Activated T-helper 17 cell treated with anti-CD3 and anti-CD28 coated beads, Interleukin-2, amount 50 U/mL, for 72 hours (primary cell): Measurements from ENCODE around the gene SEC22C. TPM values are rescaled to one million over a fixed set of nuclear protein-coding genes. Genes with fewer than 3 reads are reported as not detected.
A peak's percentile ranks its signal among the peaks of the same experiment; 100 is the strongest.
"Not testable (repeated sequence)": the region's sequence is repeated elsewhere in the genome, so short reads cannot be mapped to it uniquely, and the experiment has no call there.

Source experiments
- ATAC-seq: fragments of 150-1000 bp; cut with Tn5 transposase; replicated peaks from 2 replicates; pipeline ENCODE4 v1.10.0; 2021; ENCODE audit warnings: mild to moderate bottlenecking, moderate library complexity
- H3K27ac Mint-ChIP-seq: one replicate; pipeline ENCODE4 v1.8.0; 2022; ENCODE audit warnings: mixed read lengths
- H3K27me3 Mint-ChIP-seq: one replicate; pipeline ENCODE4 v1.8.0; 2022; ENCODE audit warnings: mixed read lengths
- H3K36me3 Mint-ChIP-seq: one replicate; pipeline ENCODE4 v1.8.0; 2022; ENCODE audit warnings: low read depth, mild to moderate bottlenecking, mixed read lengths
- H3K4me1 Mint-ChIP-seq: one replicate; pipeline ENCODE4 v1.8.0; 2022; ENCODE audit warnings: mixed read lengths
- H3K4me3 Mint-ChIP-seq: one replicate; pipeline ENCODE4 v1.8.0; 2022; ENCODE audit warnings: mild to moderate bottlenecking, mixed read lengths
- H3K9me3 Mint-ChIP-seq: one replicate; pipeline ENCODE4 v1.8.0; 2022; ENCODE audit warnings: mixed read lengths
- total RNA-seq, 2 donors: library from RNA; stranded (reverse); gene quantifications; one replicate each; pipeline ENCODE4 v1.2.3, GENCODE V29; 2022

The SEC22C gene
- 10 to 100 TPM; 32.3 to 46.9 TPM for total RNA-seq

- H3K27ac Mint-ChIP-seq: peak within 1 kb of the TSS; percentile 93
- H3K36me3 Mint-ChIP-seq: peaks cover 30% of the 10 kb centered on the region
- peak; percentile 91 for ATAC-seq
- H3K4me3 Mint-ChIP-seq: peak within 1 kb of the TSS; percentile 93
- H3K9me3 Mint-ChIP-seq: no peaks in the 10 kb centered on the region
- no peaks in the 10 kb centered on the region for H3K27me3 Mint-ChIP-seq
- H3K4me1 Mint-ChIP-seq: peaks cover 49% of the 10 kb centered on the region
Measured at GRCh38 chr3:42581709-42582473, at the start of gene SEC22C. SEC22C (minus strand) TSS chr3:42581967; CDS start chr3:42569046, 12,921 bp downstream.

- Mint-ChIP-seq H3K4me3 (no peak overlapping the region), H3K9me3 (no peaks in the 10 kb centered on the region), H3K36me3 (peaks cover 82% of the 10 kb centered on the region), H3K27me3 (no peaks in the 10 kb centered on the region), H3K4me1 (peaks cover 36% of the 10 kb centered on the region), H3K27ac (no peak overlapping the region)
- ATAC-seq: no peak
Measured at GRCh38 chr3:42613462-42613861, 31.7 kb upstream of the SEC22C start.

- Mint-ChIP-seq H3K4me1 (peaks cover 36% of the 10 kb centered on the region), H3K27ac (no peak overlapping the region), H3K36me3 (peaks cover 82% of the 10 kb centered on the region), H3K4me3 (no peak overlapping the region), H3K9me3 (no peaks in the 10 kb centered on the region), H3K27me3 (no peaks in the 10 kb centered on the region)
- no peak for ATAC-seq
Measured at GRCh38 chr3:42612928-42613327, 31.2 kb upstream of the SEC22C start.

- no peak overlapping the region for H3K27ac Mint-ChIP-seq
- peaks cover 41% of the 10 kb centered on the region for H3K4me1 Mint-ChIP-seq
- H3K9me3 Mint-ChIP-seq: no peaks in the 10 kb centered on the region
- no peak overlapping the region for H3K4me3 Mint-ChIP-seq
- peaks cover 82% of the 10 kb centered on the region for H3K36me3 Mint-ChIP-seq
- no peak for ATAC-seq
- no peaks in the 10 kb centered on the region for H3K27me3 Mint-ChIP-seq
Measured at GRCh38 chr3:42612217-42612616, 30.4 kb upstream of the SEC22C start.

GRCh38 chr3:42610976-42611375, 29.2 kb upstream of the SEC22C start:
- Mint-ChIP-seq H3K4me3 (peak overlapping the region; percentile 51), H3K27me3 (no peaks in the 10 kb centered on the region), H3K4me1 (peaks cover 46% of the 10 kb centered on the region), H3K36me3 (peaks cover 80% of the 10 kb centered on the region), H3K27ac (peak overlapping the region; percentile 79), H3K9me3 (no peaks in the 10 kb centered on the region)
- no peak for ATAC-seq

- Mint-ChIP-seq H3K27ac (peak overlapping the region; percentile 34), H3K4me1 (peaks cover 52% of the 10 kb centered on the region), H3K4me3 (no peak overlapping the region), H3K36me3 (peaks cover 91% of the 10 kb centered on the region), H3K27me3 (no peaks in the 10 kb centered on the region), H3K9me3 (no peaks in the 10 kb centered on the region)
- no peak for ATAC-seq
Measured at GRCh38 chr3:42608581-42608980, 26.8 kb upstream of the SEC22C start.

GRCh38 chr3:42605546-42606173, 23.9 kb upstream of the SEC22C start:
- no peak for ATAC-seq
- Mint-ChIP-seq H3K4me1 (peaks cover 39% of the 10 kb centered on the region), H3K27ac (peak overlapping the region; percentile 7), H3K27me3 (no peaks in the 10 kb centered on the region), H3K9me3 (no peaks in the 10 kb centered on the region), H3K36me3 (peaks cover 94% of the 10 kb centered on the region), H3K4me3 (peak overlapping the region; percentile 19)

- no peak for ATAC-seq
- Mint-ChIP-seq H3K9me3 (no peaks in the 10 kb centered on the region), H3K27ac (no peak overlapping the region), H3K4me1 (peaks cover 33% of the 10 kb centered on the region), H3K36me3 (peaks cover 75% of the 10 kb centered on the region), H3K4me3 (peak overlapping the region; percentile 100), H3K27me3 (no peaks in the 10 kb centered on the region)
Measured at GRCh38 chr3:42602961-42603360, 21.2 kb upstream of the SEC22C start.

- H3K9me3 Mint-ChIP-seq: no peaks in the 10 kb centered on the region
- no peaks in the 10 kb centered on the region for H3K27me3 Mint-ChIP-seq
- H3K4me1 Mint-ChIP-seq: peaks cover 26% of the 10 kb centered on the region
- peak overlapping the region; percentile 100 for H3K4me3 Mint-ChIP-seq
- peaks cover 68% of the 10 kb centered on the region for H3K36me3 Mint-ChIP-seq
- peak overlapping the region; percentile 98 for H3K27ac Mint-ChIP-seq
- ATAC-seq: no peak
Measured at GRCh38 chr3:42601896-42602581, 20.3 kb upstream of the SEC22C start.

GRCh38 chr3:42600958-42601675, 19.4 kb upstream of the SEC22C start:
- peak overlapping the region; percentile 98 for H3K27ac Mint-ChIP-seq
- no peaks in the 10 kb centered on the region for H3K9me3 Mint-ChIP-seq
- no peaks in the 10 kb centered on the region for H3K27me3 Mint-ChIP-seq
- H3K36me3 Mint-ChIP-seq: peaks cover 70% of the 10 kb centered on the region
- H3K4me3 Mint-ChIP-seq: peak overlapping the region; percentile 100
- peak; percentile 48 for ATAC-seq
- peaks cover 23% of the 10 kb centered on the region for H3K4me1 Mint-ChIP-seq

GRCh38 chr3:42600111-42600957, 18.6 kb upstream of the SEC22C start, which contains the start of gene NKTR:
NKTR (plus strand) TSS chr3:42600686; CDS start chr3:42601007, 321 bp downstream.
- H3K4me1 Mint-ChIP-seq: peaks cover 17% of the 10 kb centered on the region
- H3K27ac Mint-ChIP-seq: peak within 1 kb of the TSS; percentile 98
- no peaks in the 10 kb centered on the region for H3K9me3 Mint-ChIP-seq
- H3K4me3 Mint-ChIP-seq: peak within 1 kb of the TSS; percentile 100
- H3K36me3 Mint-ChIP-seq: peaks cover 70% of the 10 kb centered on the region
- no peaks in the 10 kb centered on the region for H3K27me3 Mint-ChIP-seq
- peak; percentile 85 for ATAC-seq

- not testable (repeated sequence) for H3K27ac Mint-ChIP-seq, H3K4me3 Mint-ChIP-seq, ATAC-seq, H3K27me3 Mint-ChIP-seq, H3K9me3 Mint-ChIP-seq
- Mint-ChIP-seq H3K4me1 (peaks cover 16% of the 10 kb centered on the region), H3K36me3 (peaks cover 70% of the 10 kb centered on the region)
Measured at GRCh38 chr3:42597098-42597497, 15.3 kb upstream of the SEC22C start.

- ATAC-seq: no peak
- Mint-ChIP-seq H3K27ac (no peak overlapping the region), H3K9me3 (no peaks in the 10 kb centered on the region), H3K36me3 (peaks cover 70% of the 10 kb centered on the region), H3K4me3 (no peak overlapping the region), H3K27me3 (no peaks in the 10 kb centered on the region), H3K4me1 (peaks cover 15% of the 10 kb centered on the region)
Measured at GRCh38 chr3:42595682-42596081, 13.9 kb upstream of the SEC22C start.
